ENCODE data around the gene HSD17B3.

- peak in 1 of 4 donors; percentile 58 for TF ChIP-seq POLR2AphosphoS5 (IDR thresholded peaks at IDR 0.05)
- no peak for TF ChIP-seq EP300 (IDR thresholded peaks at IDR 0.05)
Measured at GRCh38 chr9:96302021-96302420, at the start of gene HSD17B3.

Measured in sigmoid colon (tissue), 4 donors.